Glomerular endothelial cell (primary cell): ENCODE data around the gene TCF7L2. TPM values are rescaled to one million over a fixed set of nuclear protein-coding genes. Genes with fewer than 3 reads are reported as not detected.
"Not testable (repeated sequence)": the region's sequence is repeated elsewhere in the genome, so short reads cannot be mapped to it uniquely, and the experiment has no call there.

Source experiments
- DNase-seq: peaks from one replicate; pipeline ENCODE4 v3.0.0-alpha.2; 2011; ENCODE audit warnings: low read depth, low spot score; ENCODE audit errors: extremely low read depth
- total RNA-seq: library from RNA; depleted of rRNA; stranded (reverse); fragments of >200 nt; gene quantifications from 2 replicates; pipeline ENCODE4 v1.2.3, GENCODE V29; 2015

Gene TCF7L2
- total RNA-seq, 1 donor from 2014 or later, result 15.5 TPM

DNA sequence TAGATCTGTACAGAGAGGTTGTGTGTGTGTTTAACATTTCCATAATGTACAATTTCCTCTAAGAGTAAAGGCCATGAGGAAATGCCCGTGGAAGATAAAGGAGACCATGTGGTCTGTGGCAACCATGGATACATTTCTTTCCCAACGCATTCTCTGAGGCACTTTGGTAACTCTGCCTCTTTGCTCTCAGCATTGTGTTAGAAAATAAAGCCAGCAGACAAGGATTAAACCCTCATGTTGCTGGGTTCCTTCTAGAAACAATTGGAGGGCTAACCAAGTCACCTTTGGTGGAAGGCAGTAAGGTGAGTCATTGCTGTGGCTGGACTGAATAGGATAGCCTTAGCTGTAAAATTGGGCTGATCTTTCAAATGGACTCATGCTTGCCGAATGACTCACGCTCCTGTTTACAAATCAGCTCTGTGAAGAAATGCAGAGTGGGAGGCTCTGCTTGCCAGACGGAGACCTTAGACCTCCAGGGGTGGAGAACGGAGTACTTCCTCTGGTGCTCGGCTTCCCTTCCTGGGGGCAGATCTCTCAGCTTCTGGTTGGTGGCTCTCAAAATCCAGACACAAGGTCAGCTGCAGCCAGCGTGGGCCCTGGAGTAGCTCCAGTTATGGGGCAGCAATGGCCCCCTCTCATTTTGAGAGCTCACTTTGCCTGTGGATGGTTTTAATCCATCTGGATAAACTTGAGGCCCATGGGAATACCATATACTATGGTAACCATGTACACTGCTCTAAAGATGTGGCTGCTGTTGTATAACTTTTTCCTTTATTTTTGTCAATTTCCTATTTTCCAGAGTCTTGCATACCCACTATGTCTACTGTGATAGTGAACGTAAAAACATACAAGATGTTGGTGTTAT is 137.3 kb downstream of the TCF7L2 start:
- DNase-seq, result peak; percentile 96

DNA sequence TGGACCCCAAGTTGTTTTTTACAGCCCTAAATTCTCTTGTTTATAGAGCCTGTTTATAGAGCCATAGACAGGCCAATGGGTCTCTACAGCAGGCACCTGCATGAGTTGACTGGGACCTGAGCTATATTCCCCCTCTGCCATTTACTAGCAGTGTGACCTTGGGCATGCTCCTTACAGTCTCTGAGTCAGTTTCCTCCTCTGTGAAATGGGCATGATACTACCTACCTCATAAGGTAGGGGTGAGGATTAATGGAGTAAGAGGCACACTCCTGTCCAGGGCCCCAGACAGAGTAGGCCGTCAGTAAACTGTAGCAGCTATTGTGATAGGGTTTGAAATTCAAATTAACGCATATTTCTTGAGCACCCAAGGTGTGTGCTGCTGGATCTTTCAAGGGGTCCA is 138.1 kb downstream of the TCF7L2 start:
- no peak for DNase-seq

DNA sequence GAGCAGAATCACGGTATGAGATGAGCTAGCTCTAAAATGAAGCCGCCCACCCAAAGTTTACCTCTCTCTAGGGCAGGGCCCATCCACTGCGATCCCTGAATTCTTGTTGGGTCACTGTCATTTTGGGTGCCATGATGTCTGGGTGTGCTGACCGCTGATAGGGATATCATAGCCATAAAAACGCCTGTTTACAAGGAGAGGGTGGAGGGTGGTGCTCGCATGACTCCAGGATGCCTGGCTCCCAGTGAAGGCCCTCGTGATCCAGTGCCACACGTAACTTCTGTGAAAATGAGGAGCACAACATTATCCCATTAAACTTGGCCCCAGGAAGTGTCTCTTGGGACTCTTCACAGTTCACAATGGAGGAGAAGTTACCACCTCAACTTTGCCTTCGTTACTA is 139.5 kb downstream of the TCF7L2 start:
- DNase-seq, result no peak

DNA sequence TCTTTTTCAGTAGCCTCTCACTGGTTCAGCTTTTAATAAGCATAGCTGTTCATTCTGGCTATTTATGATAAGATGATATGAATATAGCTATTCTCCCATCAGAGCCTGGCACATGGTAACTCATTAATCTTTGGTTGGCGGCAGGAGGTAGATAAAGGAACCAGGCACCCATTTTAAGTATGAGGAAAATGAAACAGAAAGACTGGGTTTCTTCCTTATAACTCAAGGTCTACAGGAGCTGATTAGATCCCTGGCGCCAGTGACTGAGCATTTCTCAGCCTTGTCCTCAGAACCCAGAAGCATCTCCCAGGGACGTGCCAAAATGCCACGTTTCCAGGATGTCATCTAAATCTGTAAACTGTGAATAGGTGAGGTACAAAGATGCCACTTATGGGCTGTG is 141.9 kb downstream of the TCF7L2 start:
- DNase-seq, result no peak

DNA sequence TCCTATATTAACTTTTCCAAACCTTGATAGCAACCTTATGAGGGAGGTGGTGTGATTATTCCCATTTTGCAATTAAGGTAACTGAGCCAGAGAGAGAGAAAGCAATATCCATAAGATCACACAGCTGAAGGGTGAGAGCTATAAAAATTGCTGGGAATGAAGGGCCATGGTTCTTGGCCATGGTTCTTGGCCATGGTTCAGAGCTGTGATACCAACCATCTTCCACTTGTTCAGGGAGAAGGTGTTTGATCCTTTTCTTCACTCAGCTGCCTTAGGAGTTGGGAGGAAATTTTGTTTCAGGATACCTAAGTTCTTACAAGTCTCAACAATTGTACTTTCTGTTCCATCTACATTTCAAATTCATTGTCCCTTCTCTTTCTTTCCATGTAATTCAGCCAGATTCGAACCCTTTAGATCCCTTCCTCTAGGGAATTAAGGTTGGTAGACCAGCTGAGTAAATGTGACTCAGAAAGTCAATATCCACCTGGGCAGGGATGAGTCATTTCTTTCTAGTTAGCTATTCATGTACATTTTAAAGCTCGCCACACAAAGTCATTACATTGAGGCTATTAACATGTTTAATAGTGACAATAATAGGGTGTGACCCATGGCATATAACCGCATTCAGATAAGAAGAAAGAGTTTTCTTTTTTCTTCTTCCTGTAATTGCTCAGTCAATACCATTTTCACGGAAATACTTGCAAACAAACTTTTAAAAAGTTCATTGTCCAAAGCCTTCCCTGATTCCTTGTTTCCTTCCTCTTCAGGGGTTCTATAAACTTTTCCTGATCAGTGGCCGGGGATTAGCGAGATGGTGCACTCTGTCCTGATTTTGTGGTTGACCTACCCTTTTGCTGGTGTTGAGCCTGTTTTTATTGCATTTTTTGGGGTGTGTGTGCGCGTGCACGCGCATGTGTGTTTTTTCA is 143.4 kb downstream of the TCF7L2 start:
- DNase-seq, result no peak

DNA sequence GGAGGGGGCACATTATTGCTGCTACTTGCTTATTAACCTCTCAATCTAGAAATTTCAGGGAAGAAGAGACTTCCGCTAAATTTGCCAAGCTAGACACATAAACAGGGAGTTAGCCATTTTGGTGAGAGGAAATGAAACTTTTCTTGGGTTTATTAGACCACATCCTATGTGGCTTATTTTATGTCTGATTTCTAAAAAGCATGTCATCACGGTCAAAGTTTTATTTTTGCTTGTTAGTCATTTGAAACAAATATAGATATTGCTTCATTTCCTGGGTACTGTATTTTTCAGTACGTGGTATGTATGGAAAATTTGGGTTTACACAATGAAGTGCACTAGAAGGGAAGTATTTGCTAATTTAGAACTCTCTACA is 144.1 kb downstream of the TCF7L2 start:
- DNase-seq, result no peak

DNA sequence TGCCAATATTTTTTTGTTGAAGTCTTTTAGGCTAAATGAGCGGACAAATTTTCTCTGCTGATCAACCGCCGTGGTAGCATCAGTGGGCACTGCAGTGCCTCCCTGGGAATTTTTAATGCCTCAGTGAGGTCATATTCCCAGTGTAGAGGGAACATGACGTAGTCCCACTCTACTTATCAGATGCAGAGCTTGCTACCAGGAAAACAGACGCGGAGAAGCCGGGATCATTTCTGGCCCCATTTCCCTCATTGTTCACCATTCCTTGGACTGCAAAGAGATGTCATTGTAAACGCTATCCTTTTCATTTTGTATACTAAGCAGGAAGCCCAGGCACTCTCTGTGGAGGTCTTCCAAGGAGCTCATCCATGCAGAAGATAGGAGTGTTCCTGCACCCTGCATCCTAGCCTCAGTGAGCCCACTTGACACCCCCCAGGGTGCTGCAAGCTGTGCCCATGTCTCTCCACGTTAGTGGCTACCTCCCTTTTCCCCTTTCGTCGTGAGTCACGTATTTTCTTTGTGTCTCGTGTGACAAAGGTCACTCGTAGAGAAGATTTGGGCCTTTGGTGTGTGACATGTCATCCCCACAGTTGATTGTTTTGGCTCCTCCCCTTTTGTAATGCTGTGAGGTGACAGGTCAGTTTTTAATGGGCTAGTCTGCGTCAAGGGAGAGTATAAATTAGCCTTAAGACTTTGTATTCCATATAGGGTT is 145.5 kb downstream of the TCF7L2 start:
- no peak for DNase-seq

DNA sequence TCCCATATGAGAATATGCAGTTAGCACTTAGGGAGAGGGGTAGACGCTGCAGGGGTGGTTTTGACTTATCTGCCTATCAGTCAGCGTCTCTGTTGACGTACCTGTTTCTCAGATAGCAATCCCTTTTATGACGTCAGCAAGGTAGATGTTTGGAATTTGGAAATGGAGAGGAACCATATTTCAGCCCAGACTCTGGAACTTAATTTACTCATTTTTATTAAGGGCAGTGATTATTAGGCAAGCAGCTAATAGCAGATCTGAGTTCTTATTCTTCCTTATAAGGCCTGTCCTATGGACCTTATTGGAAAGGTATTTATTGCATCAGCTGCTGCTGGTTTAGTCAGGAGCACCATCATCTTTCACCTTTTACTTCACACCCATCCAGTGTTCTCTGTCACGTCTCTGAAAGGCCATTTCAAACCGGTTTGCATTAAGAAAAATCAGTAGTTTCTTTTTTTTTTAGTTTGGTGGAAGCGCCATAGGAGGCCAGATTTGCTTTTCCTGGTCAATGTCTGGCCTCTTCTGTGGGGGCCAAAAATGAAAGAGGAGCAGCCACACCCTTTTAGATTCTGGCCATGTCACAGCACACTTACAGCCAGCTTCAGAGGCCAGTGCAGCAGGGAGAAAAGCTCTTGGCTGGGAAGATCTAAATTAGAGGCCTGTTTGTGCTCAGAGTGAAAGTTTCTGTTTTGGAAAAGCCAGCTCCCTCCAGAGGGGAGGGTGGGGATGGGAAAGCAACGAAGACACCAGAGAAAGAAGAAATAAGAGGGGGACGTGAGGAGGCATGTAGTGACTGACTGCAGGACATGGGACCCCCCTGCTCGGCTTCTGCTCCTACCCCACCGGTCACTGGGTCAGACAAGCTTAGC is 146.3 kb downstream of the TCF7L2 start:
- DNase-seq, result no peak

DNA sequence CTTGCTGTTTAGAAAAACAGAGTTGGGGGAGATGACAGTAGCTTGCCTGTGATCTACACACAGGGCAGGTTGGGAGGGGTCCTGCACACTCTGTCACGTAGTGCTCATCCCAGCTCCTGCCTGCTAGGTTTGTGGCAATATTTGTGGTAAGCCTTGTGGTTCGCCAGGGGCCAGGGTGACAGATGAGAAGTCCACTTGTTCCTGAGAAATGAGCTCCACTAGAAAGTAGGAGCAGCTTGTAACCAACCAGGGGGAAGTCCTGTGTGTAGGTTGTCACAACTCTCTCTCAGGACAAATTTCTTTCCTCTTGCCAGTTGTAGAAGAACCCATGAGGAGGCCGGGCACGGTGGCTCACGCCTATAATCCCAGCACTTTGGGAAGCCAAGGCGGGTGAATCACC is 147.0 kb downstream of the TCF7L2 start:
- DNase-seq, result no peak

DNA sequence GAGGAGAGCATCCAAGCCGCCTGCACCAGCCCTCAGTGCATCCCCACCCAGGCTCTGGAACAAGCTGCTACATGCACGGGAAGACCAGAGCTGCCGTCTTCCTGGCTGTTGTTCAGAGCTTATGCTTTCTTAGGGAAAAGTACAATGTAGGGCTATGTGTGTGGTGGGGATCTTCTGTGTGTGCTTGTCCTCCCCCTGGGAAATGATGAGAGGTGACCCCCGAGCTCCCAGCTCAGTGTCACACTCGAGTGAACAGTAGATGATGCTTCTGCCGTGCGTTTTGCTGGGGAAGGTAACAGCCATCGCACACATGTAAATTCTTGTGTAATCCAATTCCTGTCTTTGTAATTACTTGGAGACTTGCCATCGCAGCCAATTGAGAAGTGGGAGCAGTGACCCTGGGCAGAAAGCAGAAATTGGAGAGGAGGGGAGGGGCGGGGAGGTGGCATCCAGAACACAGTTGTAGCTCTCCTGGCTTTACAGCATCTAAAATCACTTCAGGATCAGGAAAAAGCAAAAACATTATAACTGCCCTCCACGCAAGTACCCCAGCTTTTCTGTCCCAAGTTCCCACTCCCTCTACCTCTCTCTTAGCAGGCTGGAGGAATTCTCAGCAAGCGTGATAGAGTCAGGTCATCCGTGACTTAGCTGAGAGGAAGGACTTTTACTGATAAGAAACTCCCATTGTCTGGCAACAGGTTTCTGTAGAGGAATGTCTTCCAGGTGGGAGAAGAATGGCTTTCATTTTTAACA is 149.6 kb downstream of the TCF7L2 start:
- DNase-seq, result no peak

DNA sequence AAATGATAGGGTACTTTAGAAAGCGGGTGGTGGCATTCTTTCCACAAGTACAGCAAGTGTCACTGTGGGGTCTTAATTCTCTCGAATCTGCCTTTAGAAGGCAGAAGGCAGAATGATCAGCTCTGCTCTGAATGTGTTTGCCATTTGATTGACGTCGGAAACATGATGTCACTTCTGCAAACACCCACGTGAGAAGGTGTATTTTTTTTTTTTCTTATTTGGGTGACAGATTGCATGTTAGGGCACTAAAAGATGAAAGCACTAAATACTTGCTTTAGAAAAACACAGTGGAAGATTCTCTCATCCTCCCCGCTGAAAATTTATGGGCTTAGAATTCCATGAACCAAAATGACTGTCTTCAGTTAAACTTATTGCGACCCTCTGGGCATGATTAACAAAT is 150.2 kb downstream of the TCF7L2 start:
- DNase-seq, result no peak

DNA sequence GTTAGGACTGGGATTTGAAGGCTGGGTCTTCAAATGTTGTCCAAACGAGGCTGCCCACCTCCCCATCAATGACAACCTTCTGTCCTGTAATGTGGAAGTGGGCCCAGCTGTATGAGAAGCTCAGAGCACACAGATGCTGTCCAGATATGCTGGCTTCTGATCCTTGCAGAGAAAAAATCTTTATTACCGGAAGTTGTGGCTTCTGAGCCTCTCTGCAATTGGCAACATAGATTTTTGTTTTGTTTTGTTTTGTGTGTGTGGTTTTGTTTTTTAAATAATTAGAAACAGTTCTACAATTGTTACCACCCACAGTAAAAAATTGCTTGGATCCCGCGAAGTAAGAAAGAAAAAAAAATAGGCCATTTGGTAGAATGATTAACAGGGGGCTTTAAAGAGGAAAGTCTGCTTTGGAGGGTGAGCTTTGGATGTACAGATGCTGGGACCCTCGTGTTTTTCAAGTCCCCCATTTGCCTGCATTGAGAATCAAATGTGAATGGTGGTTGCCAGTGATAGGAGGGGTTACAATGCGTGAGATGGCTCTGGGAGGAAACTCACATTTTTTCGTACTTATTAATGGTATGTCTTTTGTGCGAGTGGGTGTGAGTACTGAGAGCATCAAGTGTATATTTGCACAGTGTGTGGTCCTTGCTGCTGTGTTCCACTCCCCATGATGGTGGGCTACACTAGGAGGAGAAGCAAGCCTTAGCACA is 153.2 kb downstream of the TCF7L2 start:
- DNase-seq, result no peak

DNA sequence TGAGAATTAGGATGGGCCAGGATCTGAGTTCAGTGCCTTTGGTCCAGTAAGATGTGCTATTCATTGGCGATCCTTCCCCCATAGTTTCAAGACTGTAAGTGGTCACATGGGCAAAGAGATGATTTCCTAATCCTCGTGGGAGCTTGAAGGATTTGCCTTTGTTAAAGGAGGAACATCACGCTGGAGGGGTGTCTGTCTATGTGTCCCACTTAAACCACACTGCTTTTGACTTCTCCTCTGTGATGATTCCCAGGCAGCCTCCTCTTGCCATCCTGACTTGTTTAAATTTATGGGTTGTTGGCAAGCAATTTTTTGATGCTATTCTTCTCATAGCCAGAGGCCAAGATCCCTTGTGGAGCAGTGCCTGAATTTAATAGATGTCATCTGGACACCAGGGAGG is 154.0 kb downstream of the TCF7L2 start:
- no peak for DNase-seq

DNA sequence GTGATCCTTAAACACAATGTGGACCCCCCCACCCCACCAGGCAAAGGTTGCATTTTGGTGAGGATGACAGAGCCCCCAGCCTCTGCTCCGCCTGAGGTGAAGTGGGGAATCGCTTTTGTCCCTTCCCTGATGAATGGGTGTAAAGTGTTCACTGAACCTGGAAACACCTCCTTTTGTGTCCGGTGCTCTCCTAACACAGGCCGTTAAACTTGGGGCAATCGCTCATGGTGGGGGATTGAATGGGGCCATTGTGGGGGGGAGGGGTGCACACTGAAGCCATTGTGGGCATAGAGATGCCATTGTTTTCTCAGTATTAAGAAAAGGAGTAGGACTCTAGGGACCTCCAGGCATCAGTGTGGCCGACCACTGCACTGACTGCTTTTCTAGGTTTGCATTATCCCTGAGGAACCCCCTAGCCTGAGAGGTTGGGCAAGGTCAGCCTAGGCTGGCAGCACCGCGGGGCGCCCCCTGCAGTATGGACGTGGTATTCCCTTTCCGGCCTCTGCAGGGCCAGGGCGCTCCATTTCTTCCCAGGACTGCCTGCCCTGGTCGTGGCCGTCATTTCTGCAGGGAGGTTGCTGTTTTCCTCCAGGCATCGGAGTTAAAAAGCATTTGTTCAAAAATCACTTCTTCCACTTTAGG is 158.3 kb downstream of the TCF7L2 start:
- no peak for DNase-seq

DNA sequence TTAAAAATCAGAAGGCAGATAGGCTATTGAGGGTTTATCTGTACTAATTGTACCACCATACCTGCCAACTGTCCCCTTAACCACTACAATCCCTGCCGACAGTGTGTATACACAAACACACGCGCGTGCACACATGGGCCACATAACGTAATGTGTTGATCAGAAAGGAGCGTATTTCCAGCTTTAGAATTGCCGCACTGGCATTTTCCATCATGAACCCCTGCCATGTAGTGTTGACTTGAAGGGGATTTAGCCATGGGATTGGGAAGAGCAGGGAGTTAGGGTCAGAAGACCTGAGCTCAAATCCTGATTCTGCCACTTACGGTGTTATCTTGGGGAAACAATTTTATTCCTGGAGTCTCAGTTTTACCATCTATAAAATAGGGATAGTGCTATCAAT is 158.9 kb downstream of the TCF7L2 start:
- no peak for DNase-seq

DNA sequence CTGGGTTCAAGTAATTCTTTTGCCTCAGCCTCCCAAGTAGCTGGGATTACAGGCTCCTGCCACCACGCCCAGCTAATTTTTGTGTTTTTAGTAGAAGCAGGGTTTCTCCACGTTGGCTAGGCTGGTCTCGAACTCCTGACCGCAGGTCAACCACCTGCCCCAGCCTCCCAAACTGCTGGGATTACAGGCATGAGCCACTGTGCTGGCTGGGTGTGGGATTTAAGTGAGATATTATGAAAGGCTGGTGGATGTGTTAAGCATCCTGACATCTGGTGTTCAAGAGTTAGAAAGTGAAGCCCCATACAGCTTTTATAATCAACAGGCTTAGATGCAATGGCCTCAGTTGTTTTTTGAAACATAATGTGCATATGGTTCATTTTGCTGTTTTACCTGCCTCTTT is 159.4 kb downstream of the TCF7L2 start:
- DNase-seq, result not testable (repeated sequence)

DNA sequence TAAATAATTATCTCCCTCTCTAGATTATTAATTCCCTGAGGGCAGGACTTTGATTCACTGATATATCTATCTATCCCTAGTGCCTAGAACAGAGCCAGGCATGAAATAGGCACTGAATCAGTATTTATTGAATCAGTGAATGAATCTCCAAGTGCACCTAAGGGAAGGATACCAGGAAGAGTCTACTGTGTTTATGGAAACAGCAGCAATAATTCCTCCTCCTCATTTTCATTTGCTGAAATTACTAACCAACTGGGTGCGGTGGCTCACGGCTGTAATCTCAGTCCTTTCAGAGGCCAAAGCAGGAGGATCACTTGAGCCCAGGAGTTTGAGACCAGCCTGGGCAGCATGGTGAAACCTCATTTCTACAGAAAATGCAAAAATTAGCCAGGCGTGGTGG is 161.2 kb downstream of the TCF7L2 start:
- DNase-seq, result no peak
